ENCODE data around the gene KRTAP10-2. TPM values are rescaled to one million over a fixed set of nuclear protein-coding genes. Genes with fewer than 3 reads are reported as not detected.

Gene KRTAP10-2
- total and polyA plus RNA-seq, 9 of the 15 experiments (the other 6 are each of a cell fraction or from before 2014, with no cell fraction given) = not detected

- ChIA-PET POLR2A (interaction anchor here (1.1 kb wide), 1 partner anchor 10 kb away, joined by 3 read pairs; no protein-coding TSS in a partner anchor), CTCF (ENCODE audit: low intra/inter-chr PET ratio) (no interaction called here)
- H3K9me1 ChIP-seq (ENCODE audit: control insufficient read depth, insufficient read depth, low read length) = no peaks in the 10 kb centered on the region
- H3K4me2 ChIP-seq (ENCODE audit: insufficient read depth, low read length) = no peak overlapping the region
- no peak for FAIRE-seq
- peaks cover 33 to 54% of the 10 kb centered on the region in 2 experiments for H3K27me3 ChIP-seq (ENCODE audit: control insufficient read depth in 2 of 2, insufficient read depth in 2 of 2, low read length in 2 of 2)
- H3K36me3 ChIP-seq (ENCODE audit: control insufficient read depth, insufficient read depth, low read length) = no peaks in the 10 kb centered on the region
- H3K4me3 ChIP-seq = no peak overlapping the region
- TF ChIP-seq HMGXB4 (CRISPR knock-in tag; IDR thresholded peaks at IDR 0.05) (no peak), POLR2B (IDR thresholded peaks at IDR 0.05; ENCODE audit: low read depth, partially characterized antibody) (no peak), ZBTB1 (CRISPR knock-in tag; IDR thresholded peaks at IDR 0.05; ENCODE audit: borderline replicate concordance, low read depth) (no peak), SIRT6 (IDR thresholded peaks at IDR 0.05; ENCODE audit: low read depth, low read length) (no peak), FOXJ3 (CRISPR knock-in tag; IDR thresholded peaks at IDR 0.05) (no peak), SRSF7 (optimal IDR thresholded peaks at IDR 0.05; ENCODE audit: low read depth, low read length) (no peak), HDAC6 (IDR thresholded peaks at IDR 0.05; ENCODE audit: low read depth, low read length) (no peak), TAF15 (IDR thresholded peaks at IDR 0.05; ENCODE audit: low read depth, low read length) (no peak), ZNF431 (CRISPR knock-in tag; IDR thresholded peaks at IDR 0.05) (no peak), HNRNPLL (IDR thresholded peaks at IDR 0.05; ENCODE audit: low read depth, low read length, poor library complexity, severe bottlenecking) (no peak), ARID2 (IDR thresholded peaks at IDR 0.05) (no peak)
- TF ChIP-seq, protein P1, sequence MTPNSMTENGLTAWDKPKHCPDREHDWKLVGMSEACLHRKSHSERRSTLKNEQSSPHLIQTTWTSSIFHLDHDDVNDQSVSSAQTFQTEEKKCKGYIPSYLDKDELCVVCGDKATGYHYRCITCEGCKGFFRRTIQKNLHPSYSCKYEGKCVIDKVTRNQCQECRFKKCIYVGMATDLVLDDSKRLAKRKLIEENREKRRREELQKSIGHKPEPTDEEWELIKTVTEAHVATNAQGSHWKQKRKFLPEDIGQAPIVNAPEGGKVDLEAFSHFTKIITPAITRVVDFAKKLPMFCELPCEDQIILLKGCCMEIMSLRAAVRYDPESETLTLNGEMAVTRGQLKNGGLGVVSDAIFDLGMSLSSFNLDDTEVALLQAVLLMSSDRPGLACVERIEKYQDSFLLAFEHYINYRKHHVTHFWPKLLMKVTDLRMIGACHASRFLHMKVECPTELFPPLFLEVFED (CRISPR knock-in tag; conservative IDR thresholded peaks at IDR 0.05) = no peak
- TF ChIP-seq, protein P2, sequence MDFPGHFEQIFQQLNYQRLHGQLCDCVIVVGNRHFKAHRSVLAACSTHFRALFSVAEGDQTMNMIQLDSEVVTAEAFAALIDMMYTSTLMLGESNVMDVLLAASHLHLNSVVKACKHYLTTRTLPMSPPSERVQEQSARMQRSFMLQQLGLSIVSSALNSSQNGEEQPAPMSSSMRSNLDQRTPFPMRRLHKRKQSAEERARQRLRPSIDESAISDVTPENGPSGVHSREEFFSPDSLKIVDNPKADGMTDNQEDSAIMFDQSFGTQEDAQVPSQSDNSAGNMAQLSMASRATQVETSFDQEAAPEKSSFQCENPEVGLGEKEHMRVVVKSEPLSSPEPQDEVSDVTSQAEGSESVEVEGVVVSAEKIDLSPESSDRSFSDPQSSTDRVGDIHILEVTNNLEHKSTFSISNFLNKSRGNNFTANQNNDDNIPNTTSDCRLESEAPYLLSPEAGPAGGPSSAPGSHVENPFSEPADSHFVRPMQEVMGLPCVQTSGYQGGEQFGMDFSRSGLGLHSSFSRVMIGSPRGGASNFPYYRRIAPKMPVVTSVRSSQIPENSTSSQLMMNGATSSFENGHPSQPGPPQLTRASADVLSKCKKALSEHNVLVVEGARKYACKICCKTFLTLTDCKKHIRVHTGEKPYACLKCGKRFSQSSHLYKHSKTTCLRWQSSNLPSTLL (IDR thresholded peaks at IDR 0.05) = no peak
- H3K79me2 ChIP-seq (ENCODE audit: control insufficient read depth, insufficient read depth, low read length) = no peaks in the 10 kb centered on the region
- H4K20me1 ChIP-seq (replicated peaks; ENCODE audit: control insufficient read depth, insufficient read depth, low read length) = no peaks in the 10 kb centered on the region
- BruUV-seq (replicated peaks) = no TSS peak
- WGBS (ENCODE audit: insufficient coverage, low coverage, missing lambda C conversion rate) = 0% methylated on average over 10 of the region's 10 CpGs
- H3K4me1 ChIP-seq (replicated peaks in 1 of 2; ENCODE audit: control insufficient read depth in 2 of 2, insufficient read depth in 2 of 2, low read length in 2 of 2) = peaks cover 0 to 4% of the 10 kb centered on the region in 2 experiments; a peak in 1 of 5 replicates
- H3K27ac ChIP-seq (ENCODE audit: extremely low read depth, low read depth, low read length) = no peak overlapping the region
- H2AFZ ChIP-seq (ENCODE audit: low read depth, low read length) = no peak overlapping the region
- no peak overlapping the region; a peak in 1 of 4 replicates for H3K9ac ChIP-seq (ENCODE audit: insufficient read depth in 1 of 2, low read depth in 2 of 2, low read length in 2 of 2)
- intact Hi-C loops (cut with micrococcal nuclease) = no loop called here
- no peak for ATAC-seq
- in situ Hi-C loops (cut with MboI) = no loop called here
- no peaks in the 10 kb centered on the region for H3K9me3 ChIP-seq (replicated peaks; ENCODE audit: control insufficient read depth, insufficient read depth, low read depth, low read length)
- no peak for DNase-seq (ENCODE audit: extremely low read depth in 1 of 4, low spot score in 3 of 4)
These were observed 498 bp downstream of the KRTAP10-2 start for GRCh38 chr21:44550807-44551206.

Data from K562 (cell line).